WTC11 (cell line): ENCODE measurements around the gene TIMM22. TPM values are rescaled to one million over a fixed set of nuclear protein-coding genes. Genes with fewer than 3 reads are reported as not detected.

Source experiments
- ATAC-seq: fragments of 200-7000 bp; cut with Tn5 transposase; 2 replicates; pipeline ENCODE4 v1.10.0; 2021; ENCODE audit warnings: mild to moderate bottlenecking, moderate library complexity
- CTCF ChIA-PET: fragments of 300-600 bp; sonication (Branson Sonifier 250); formaldehyde crosslinking; loops from one replicate; lab custom pipeline; 2021; ENCODE audit warnings: antibody characterized with exemption; lab: Charles Lee
- POLR2A ChIA-PET: fragments of 350-600 bp; sonication (Branson Sonifier 250); formaldehyde crosslinking; loops from one replicate; lab custom pipeline; 2021; ENCODE audit warnings: antibody characterized with exemption; lab: Charles Lee
- DNase-seq: peaks from one replicate; pipeline ENCODE4 v3.0.0; 2021; ENCODE audit warnings: low spot score
- H3K27ac Mint-ChIP-seq: 2 replicates; pipeline ENCODE4 v1.8.0; 2021; ENCODE audit warnings: mixed read lengths
- H3K27me3 Mint-ChIP-seq: 2 replicates; pipeline ENCODE4 v1.8.0; 2021; ENCODE audit warnings: low read depth, mild to moderate bottlenecking, moderate library complexity, mixed read lengths
- H3K36me3 Mint-ChIP-seq: 2 replicates; pipeline ENCODE4 v1.8.0; 2021; ENCODE audit warnings: mixed read lengths
- H3K4me1 Mint-ChIP-seq: 2 replicates; pipeline ENCODE4 v1.8.0; 2022; ENCODE audit warnings: mixed read lengths
- H3K4me3 Mint-ChIP-seq: 2 replicates; pipeline ENCODE4 v1.8.0; 2021; ENCODE audit warnings: mild to moderate bottlenecking, moderate library complexity, mixed read lengths
- H3K9me3 Mint-ChIP-seq: 2 replicates; pipeline ENCODE4 v1.8.0; 2021; ENCODE audit warnings: mixed read lengths
- CBFB ChIP-seq: sonication (generic); formaldehyde crosslinking; IDR thresholded peaks from 2 replicates; pipeline ENCODE4 v1.8.1; 2022; ENCODE audit warnings: mild to moderate bottlenecking, low read depth, missing genetic modification reagents
- CREM ChIP-seq: sonication (generic); formaldehyde crosslinking; IDR thresholded peaks from 2 replicates; pipeline ENCODE4 v1.8.1; 2022; ENCODE audit warnings: mild to moderate bottlenecking, missing genetic modification reagents, moderate library complexity
- FOXK1 ChIP-seq: sonication (generic); formaldehyde crosslinking; IDR thresholded peaks from 2 replicates; pipeline ENCODE4 v1.8.0; 2022; ENCODE audit warnings: mild to moderate bottlenecking, moderate library complexity, missing genetic modification reagents
- GABPB1 ChIP-seq: sonication (generic); formaldehyde crosslinking; IDR thresholded peaks from 2 replicates; pipeline ENCODE4 v1.8.1; 2023; ENCODE audit warnings: mild to moderate bottlenecking, missing genetic modification reagents
- GTF2I ChIP-seq: fragments of 250-450 bp; sonication (Bioruptor Pico); conservative IDR thresholded peaks from 2 replicates; pipeline ENCODE4 v1.4.0; 2021; ENCODE audit warnings: mild to moderate bottlenecking
- HMGXB4 ChIP-seq: sonication (generic); formaldehyde crosslinking; IDR thresholded peaks from 2 replicates; pipeline ENCODE4 v1.8.1; 2023; ENCODE audit warnings: mild to moderate bottlenecking, moderate library complexity, missing genetic modification reagents
- JUN ChIP-seq: sonication (generic); formaldehyde crosslinking; IDR thresholded peaks from 2 replicates; pipeline ENCODE4 v1.8.0; 2023; ENCODE audit warnings: mild to moderate bottlenecking, missing genetic modification reagents
- MAX ChIP-seq: sonication (generic); formaldehyde crosslinking; IDR thresholded peaks from 2 replicates; pipeline ENCODE4 v1.8.0; 2022; ENCODE audit warnings: mild to moderate bottlenecking, missing genetic modification reagents
- MXD4 ChIP-seq: fragments of 250-450 bp; sonication (Bioruptor Pico); IDR thresholded peaks from 2 replicates; pipeline ENCODE4 v1.8.0; 2021; ENCODE audit warnings: mild to moderate bottlenecking, moderate library complexity, borderline replicate concordance
- PRRX2 ChIP-seq: fragments of 250-450 bp; sonication (Bioruptor Pico); IDR thresholded peaks from 2 replicates; pipeline ENCODE4 v1.8.0; 2021; ENCODE audit warnings: mild to moderate bottlenecking
- SMAD4 ChIP-seq: sonication (generic); formaldehyde crosslinking; IDR thresholded peaks from 2 replicates; pipeline ENCODE4 v1.8.0; 2022; ENCODE audit warnings: mild to moderate bottlenecking, missing genetic modification reagents
- SOX15 ChIP-seq: fragments of 250-450 bp; sonication (Bioruptor Pico); IDR thresholded peaks from 2 replicates; pipeline ENCODE4 v1.9.0; 2021; ENCODE audit warnings: mild to moderate bottlenecking
- SP1 ChIP-seq: sonication (generic); formaldehyde crosslinking; conservative IDR thresholded peaks from 2 replicates; pipeline ENCODE4 v1.8.1; 2022; ENCODE audit warnings: missing genetic modification reagents
- TCF7 ChIP-seq: sonication (generic); formaldehyde crosslinking; IDR thresholded peaks from 2 replicates; pipeline ENCODE4 v1.8.0; 2022; ENCODE audit warnings: mild to moderate bottlenecking, low read depth, missing genetic modification reagents, moderate library complexity
- TEAD1 ChIP-seq: sonication (generic); formaldehyde crosslinking; IDR thresholded peaks from 2 replicates; pipeline ENCODE4 v1.8.0; 2022; ENCODE audit warnings: mild to moderate bottlenecking, missing genetic modification reagents
- total RNA-seq: library from RNA; stranded (reverse); gene quantifications from 3 replicates; pipeline ENCODE4 v1.2.3, GENCODE V29; 2021
- TF ChIP-seq, protein P1 (sequence below): sonication (generic); formaldehyde crosslinking; IDR thresholded peaks from 2 replicates; pipeline ENCODE4 v1.8.1; 2023; ENCODE audit warnings: mild to moderate bottlenecking, missing genetic modification reagents, moderate library complexity
- TF ChIP-seq, protein P2 (sequence below): fragments of 250-450 bp; sonication (Bioruptor Pico); IDR thresholded peaks from 2 replicates; pipeline ENCODE4 v1.9.0; 2021; ENCODE audit warnings: mild to moderate bottlenecking
- TF ChIP-seq, protein P3 (sequence below): sonication (generic); formaldehyde crosslinking; IDR thresholded peaks from 2 replicates; pipeline ENCODE4 v1.8.0; 2022; ENCODE audit warnings: mild to moderate bottlenecking, missing genetic modification reagents
- TF ChIP-seq, protein P4 (sequence below): fragments of 200-600 bp; IDR thresholded peaks from 2 replicates; pipeline ENCODE4 v1.8.0; 2022; ENCODE audit warnings: antibody characterized with exemption
- TF ChIP-seq, protein P5 (sequence below): sonication (generic); formaldehyde crosslinking; IDR thresholded peaks from 2 replicates; pipeline ENCODE4 v1.8.1; 2022; ENCODE audit warnings: mild to moderate bottlenecking, missing genetic modification reagents, moderate library complexity, borderline replicate concordance
- TF ChIP-seq, protein P6 (sequence below): sonication (generic); formaldehyde crosslinking; IDR thresholded peaks from 2 replicates; pipeline ENCODE4 v1.8.0; 2022; ENCODE audit warnings: mild to moderate bottlenecking, missing genetic modification reagents

The TIMM22 gene
- total RNA-seq, 1 experiment from 2014 or later, result 18.0 TPM

DNA sequence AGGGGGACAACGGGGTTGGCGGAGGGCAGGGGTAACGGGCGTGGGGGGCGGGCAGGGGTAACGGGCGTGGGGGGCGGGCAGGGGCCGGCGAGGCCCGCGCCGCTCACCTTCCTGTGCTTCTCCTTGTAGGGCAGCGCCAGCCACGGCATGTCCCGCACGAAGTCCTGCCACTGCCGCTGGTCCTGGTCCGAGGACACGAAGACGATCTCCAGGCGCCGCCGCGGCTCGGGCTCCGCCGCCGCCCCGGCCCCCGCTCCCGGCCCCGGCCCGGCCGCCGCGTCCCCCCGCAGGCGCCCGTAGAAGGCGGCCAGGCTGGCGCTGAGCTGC is 17.8 kb upstream of the TIMM22 start (continued):
- TF ChIP-seq PRRX2 (CRISPR knock-in tag) (no peak), GTF2I (CRISPR knock-in tag) (no peak), MAX (CRISPR knock-in tag) (no peak), CREM (CRISPR knock-in tag) (no peak), HMGXB4 (CRISPR knock-in tag) (no peak)
- TF ChIP-seq, protein P1, sequence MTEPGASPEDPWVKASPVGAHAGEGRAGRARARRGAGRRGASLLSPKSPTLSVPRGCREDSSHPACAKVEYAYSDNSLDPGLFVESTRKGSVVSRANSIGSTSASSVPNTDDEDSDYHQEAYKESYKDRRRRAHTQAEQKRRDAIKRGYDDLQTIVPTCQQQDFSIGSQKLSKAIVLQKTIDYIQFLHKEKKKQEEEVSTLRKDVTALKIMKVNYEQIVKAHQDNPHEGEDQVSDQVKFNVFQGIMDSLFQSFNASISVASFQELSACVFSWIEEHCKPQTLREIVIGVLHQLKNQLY (CRISPR knock-in tag), result no peak

DNA sequence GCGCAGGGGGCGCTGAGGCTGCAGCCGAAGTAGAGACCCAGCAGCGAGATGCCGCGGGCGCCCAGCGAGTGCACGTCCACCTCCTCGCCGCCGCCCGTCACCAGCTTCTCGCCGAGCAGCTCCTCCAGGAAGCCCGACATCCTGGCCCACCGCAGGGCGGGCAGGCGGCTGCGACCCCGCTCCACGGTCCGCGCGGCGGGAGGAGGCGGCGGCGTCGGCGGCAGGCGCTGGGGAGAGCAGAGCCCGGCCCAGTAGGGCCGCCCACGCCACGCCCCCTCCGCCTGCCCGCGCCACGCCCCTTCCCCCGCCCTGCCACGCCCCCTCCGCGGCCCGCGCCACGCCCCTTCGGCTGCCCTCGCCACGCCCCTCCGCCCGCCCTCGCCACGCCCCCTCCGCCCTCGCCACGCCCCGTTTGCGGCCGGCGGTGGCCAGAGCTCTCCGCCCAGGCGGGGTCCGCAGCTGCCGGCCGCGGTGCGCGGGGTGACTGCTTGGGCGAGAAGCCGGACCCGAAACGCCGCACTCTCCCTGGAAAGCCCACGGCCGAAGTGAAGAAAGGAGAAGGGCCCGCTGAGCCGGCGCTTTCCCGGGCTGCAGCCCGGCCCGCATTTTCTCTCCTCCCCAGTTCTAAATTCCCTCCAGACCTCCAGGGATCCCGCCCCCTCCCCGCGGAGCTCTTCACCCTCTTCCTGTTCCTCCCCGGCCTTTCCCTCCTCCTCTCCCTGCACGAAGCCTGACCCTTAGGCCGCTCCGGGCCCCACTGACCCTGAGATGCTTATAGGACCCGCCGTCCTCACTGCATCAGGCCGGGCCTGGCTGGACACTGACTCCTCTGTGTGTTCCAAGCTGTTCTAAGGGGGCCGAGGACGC is 17.2 kb upstream of the TIMM22 start, which contains the start of gene NXN:
Gene NXN, minus strand, starts transcription at position 238 of the 867 bp plus-strand sequence.
- ChIA-PET CTCF (interaction anchor here (0.5 to 6.8 kb wide), 36 partner anchors 7 to 568 kb away, joined by 3 to 190 read pairs (median 6); partner anchors contain the start of genes GEMIN4, GLOD4, MRM3 and TIMM22), POLR2A (interaction anchor here (0.6 to 2.8 kb wide), 17 partner anchors 9 to 308 kb away, joined by 3 to 32 read pairs (median 4); partner anchors contain the start of genes GLOD4 and MRM3)
- peaks cover 37% of the 10 kb centered on the region for H3K4me1 Mint-ChIP-seq
- DNase-seq, result peak; percentile 83
- peak within 1 kb of the TSS; percentile 96; the same call in 1 of the 2 replicates for H3K27ac Mint-ChIP-seq
- peak within 1 kb of the TSS; percentile 93 for H3K4me3 Mint-ChIP-seq
- no peaks in the 10 kb centered on the region for H3K9me3 Mint-ChIP-seq
- H3K27me3 Mint-ChIP-seq, result no peaks in the 10 kb centered on the region
- ATAC-seq, result peak; percentile 74
- H3K36me3 Mint-ChIP-seq, result no peaks in the 10 kb centered on the region
- TF ChIP-seq SP1 (CRISPR knock-in tag), result peak; percentile 90
- no peak for TF ChIP-seq JUN (CRISPR knock-in tag)
- TF ChIP-seq MAX (CRISPR knock-in tag), result no peak
- TF ChIP-seq FOXK1 (CRISPR knock-in tag), result 0 out of 2 replicates have a peak, but pooled peaks have one; percentile 43
- TF ChIP-seq TEAD1 (CRISPR knock-in tag), result 0 out of 2 replicates have a peak, but pooled peaks have one; percentile 33
- 0 out of 2 replicates have a peak, but pooled peaks have one; percentile 21 for TF ChIP-seq CBFB (CRISPR knock-in tag)
- TF ChIP-seq, protein P2, sequence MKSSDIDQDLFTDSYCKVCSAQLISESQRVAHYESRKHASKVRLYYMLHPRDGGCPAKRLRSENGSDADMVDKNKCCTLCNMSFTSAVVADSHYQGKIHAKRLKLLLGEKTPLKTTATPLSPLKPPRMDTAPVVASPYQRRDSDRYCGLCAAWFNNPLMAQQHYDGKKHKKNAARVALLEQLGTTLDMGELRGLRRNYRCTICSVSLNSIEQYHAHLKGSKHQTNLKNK, result no peak
- no peak for TF ChIP-seq GABPB1 (CRISPR knock-in tag)
- TF ChIP-seq, protein P3, sequence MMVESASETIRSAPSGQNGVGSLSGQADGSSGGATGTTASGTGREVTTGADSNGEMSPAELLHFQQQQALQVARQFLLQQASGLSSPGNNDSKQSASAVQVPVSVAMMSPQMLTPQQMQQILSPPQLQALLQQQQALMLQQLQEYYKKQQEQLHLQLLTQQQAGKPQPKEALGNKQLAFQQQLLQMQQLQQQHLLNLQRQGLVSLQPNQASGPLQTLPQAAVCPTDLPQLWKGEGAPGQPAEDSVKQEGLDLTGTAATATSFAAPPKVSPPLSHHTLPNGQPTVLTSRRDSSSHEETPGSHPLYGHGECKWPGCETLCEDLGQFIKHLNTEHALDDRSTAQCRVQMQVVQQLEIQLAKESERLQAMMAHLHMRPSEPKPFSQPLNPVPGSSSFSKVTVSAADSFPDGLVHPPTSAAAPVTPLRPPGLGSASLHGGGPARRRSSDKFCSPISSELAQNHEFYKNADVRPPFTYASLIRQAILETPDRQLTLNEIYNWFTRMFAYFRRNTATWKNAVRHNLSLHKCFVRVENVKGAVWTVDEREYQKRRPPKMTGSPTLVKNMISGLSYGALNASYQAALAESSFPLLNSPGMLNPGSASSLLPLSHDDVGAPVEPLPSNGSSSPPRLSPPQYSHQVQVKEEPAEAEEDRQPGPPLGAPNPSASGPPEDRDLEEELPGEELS (CRISPR knock-in tag), result peak; percentile 20; the same call in 1 of the 2 replicates
- no peak for TF ChIP-seq SOX15 (CRISPR knock-in tag)
- no peak for TF ChIP-seq SMAD4 (CRISPR knock-in tag)
- TF ChIP-seq, protein P4, sequence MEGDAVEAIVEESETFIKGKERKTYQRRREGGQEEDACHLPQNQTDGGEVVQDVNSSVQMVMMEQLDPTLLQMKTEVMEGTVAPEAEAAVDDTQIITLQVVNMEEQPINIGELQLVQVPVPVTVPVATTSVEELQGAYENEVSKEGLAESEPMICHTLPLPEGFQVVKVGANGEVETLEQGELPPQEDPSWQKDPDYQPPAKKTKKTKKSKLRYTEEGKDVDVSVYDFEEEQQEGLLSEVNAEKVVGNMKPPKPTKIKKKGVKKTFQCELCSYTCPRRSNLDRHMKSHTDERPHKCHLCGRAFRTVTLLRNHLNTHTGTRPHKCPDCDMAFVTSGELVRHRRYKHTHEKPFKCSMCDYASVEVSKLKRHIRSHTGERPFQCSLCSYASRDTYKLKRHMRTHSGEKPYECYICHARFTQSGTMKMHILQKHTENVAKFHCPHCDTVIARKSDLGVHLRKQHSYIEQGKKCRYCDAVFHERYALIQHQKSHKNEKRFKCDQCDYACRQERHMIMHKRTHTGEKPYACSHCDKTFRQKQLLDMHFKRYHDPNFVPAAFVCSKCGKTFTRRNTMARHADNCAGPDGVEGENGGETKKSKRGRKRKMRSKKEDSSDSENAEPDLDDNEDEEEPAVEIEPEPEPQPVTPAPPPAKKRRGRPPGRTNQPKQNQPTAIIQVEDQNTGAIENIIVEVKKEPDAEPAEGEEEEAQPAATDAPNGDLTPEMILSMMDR, result no peak
- TF ChIP-seq, protein P5, sequence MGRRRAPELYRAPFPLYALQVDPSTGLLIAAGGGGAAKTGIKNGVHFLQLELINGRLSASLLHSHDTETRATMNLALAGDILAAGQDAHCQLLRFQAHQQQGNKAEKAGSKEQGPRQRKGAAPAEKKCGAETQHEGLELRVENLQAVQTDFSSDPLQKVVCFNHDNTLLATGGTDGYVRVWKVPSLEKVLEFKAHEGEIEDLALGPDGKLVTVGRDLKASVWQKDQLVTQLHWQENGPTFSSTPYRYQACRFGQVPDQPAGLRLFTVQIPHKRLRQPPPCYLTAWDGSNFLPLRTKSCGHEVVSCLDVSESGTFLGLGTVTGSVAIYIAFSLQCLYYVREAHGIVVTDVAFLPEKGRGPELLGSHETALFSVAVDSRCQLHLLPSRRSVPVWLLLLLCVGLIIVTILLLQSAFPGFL (CRISPR knock-in tag), result no peak
- 0 out of 2 replicates have a peak, but pooled peaks have one; percentile 45 for TF ChIP-seq HMGXB4 (CRISPR knock-in tag)
- TF ChIP-seq TCF7 (CRISPR knock-in tag), result no peak
- no peak for TF ChIP-seq MXD4 (CRISPR knock-in tag)
- TF ChIP-seq, protein P6, sequence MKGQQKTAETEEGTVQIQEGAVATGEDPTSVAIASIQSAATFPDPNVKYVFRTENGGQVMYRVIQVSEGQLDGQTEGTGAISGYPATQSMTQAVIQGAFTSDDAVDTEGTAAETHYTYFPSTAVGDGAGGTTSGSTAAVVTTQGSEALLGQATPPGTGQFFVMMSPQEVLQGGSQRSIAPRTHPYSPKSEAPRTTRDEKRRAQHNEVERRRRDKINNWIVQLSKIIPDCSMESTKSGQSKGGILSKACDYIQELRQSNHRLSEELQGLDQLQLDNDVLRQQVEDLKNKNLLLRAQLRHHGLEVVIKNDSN (CRISPR knock-in tag), result no peak
